Measurements from ENCODE around the gene FTO.

- TF ChIP-seq EZH2 (IDR thresholded peaks at IDR 0.05) (no peak), POLR2AphosphoS5 (IDR thresholded peaks at IDR 0.05; ENCODE audit: borderline replicate concordance, low read depth, low read length) (no peak)
These were observed 41.9 kb upstream of the FTO start for GRCh38 chr16:53662072-53662471.

Data from SK-N-MC (cell line).